Progenitor cell of endocrine pancreas (in vitro differentiated cells): ENCODE data around the gene KATNAL2. TPM values are rescaled to one million over a fixed set of nuclear protein-coding genes. Genes with fewer than 3 reads are reported as not detected.

Source experiments
- DNase-seq: peaks from one replicate; pipeline ENCODE4 v3.0.0; 2021; ENCODE audit warnings: low spot score; ENCODE audit not compliant: unreplicated experiment
- H3K27ac Mint-ChIP-seq: 2 replicates; pipeline ENCODE4 v1.8.0; 2021; ENCODE audit warnings: mild to moderate bottlenecking, moderate library complexity, mixed read lengths
- H3K27me3 Mint-ChIP-seq: 2 replicates; pipeline ENCODE4 v1.8.0; 2021; ENCODE audit warnings: mixed read lengths
- H3K36me3 Mint-ChIP-seq: 2 replicates; pipeline ENCODE4 v1.8.0; 2022; ENCODE audit warnings: mixed read lengths; ENCODE audit not compliant: insufficient read depth
- H3K4me1 Mint-ChIP-seq: 2 replicates; pipeline ENCODE4 v1.8.0; 2021; ENCODE audit warnings: low read depth, mixed read lengths
- H3K4me3 Mint-ChIP-seq: 2 replicates; pipeline ENCODE4 v1.8.0; 2021; ENCODE audit warnings: low read depth, mild to moderate bottlenecking, moderate library complexity, mixed read lengths
- H3K9me3 Mint-ChIP-seq: 2 replicates; pipeline ENCODE4 v1.8.0; 2021; ENCODE audit warnings: low read depth, mixed read lengths
- total RNA-seq: library from RNA; stranded (reverse); gene quantifications from 2 replicates; pipeline ENCODE4 v1.2.1, GENCODE V29; 2021
- TF ChIP-seq, protein P1 (sequence below): fragments of 200-600 bp; sonication (generic); IDR thresholded peaks from one replicate; pipeline ENCODE4 v1.5.0; 2021; ENCODE audit warnings: antibody characterized with exemption, mild to moderate bottlenecking; ENCODE audit not compliant: unreplicated experiment

KATNAL2 gene
- total RNA-seq, 1 donor from 2014 or later, result 8.0 TPM

GRCh38 chr18:47080872-47081271, 163.5 kb downstream of the KATNAL2 start:
- no peaks in the 10 kb centered on the region for H3K4me1 Mint-ChIP-seq
- no peaks in the 10 kb centered on the region for H3K9me3 Mint-ChIP-seq
- H3K27me3 Mint-ChIP-seq, result no peaks in the 10 kb centered on the region
- DNase-seq, result no peak
- TF ChIP-seq, protein P1, sequence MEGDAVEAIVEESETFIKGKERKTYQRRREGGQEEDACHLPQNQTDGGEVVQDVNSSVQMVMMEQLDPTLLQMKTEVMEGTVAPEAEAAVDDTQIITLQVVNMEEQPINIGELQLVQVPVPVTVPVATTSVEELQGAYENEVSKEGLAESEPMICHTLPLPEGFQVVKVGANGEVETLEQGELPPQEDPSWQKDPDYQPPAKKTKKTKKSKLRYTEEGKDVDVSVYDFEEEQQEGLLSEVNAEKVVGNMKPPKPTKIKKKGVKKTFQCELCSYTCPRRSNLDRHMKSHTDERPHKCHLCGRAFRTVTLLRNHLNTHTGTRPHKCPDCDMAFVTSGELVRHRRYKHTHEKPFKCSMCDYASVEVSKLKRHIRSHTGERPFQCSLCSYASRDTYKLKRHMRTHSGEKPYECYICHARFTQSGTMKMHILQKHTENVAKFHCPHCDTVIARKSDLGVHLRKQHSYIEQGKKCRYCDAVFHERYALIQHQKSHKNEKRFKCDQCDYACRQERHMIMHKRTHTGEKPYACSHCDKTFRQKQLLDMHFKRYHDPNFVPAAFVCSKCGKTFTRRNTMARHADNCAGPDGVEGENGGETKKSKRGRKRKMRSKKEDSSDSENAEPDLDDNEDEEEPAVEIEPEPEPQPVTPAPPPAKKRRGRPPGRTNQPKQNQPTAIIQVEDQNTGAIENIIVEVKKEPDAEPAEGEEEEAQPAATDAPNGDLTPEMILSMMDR, result no peak
- no peaks in the 10 kb centered on the region for H3K36me3 Mint-ChIP-seq
- no peak overlapping the region for H3K27ac Mint-ChIP-seq
- no peak overlapping the region for H3K4me3 Mint-ChIP-seq

- H3K4me1 Mint-ChIP-seq, result no peaks in the 10 kb centered on the region
- H3K27ac Mint-ChIP-seq, result no peak overlapping the region
- no peak for DNase-seq
- TF ChIP-seq, protein P1, result no peak
- no peaks in the 10 kb centered on the region for H3K27me3 Mint-ChIP-seq
- no peak overlapping the region for H3K4me3 Mint-ChIP-seq
- H3K36me3 Mint-ChIP-seq, result no peaks in the 10 kb centered on the region
- no peaks in the 10 kb centered on the region for H3K9me3 Mint-ChIP-seq
These were observed 164.2 kb downstream of the KATNAL2 start for GRCh38 chr18:47081578-47081977.

- Mint-ChIP-seq H3K9me3 (no peaks in the 10 kb centered on the region), H3K27ac (no peak overlapping the region), H3K36me3 (no peaks in the 10 kb centered on the region), H3K27me3 (no peaks in the 10 kb centered on the region), H3K4me1 (no peaks in the 10 kb centered on the region), H3K4me3 (no peak overlapping the region)
- TF ChIP-seq, protein P1, result no peak
- DNase-seq, result no peak
These were observed 170.3 kb downstream of the KATNAL2 start for GRCh38 chr18:47087676-47088075.

DNA sequence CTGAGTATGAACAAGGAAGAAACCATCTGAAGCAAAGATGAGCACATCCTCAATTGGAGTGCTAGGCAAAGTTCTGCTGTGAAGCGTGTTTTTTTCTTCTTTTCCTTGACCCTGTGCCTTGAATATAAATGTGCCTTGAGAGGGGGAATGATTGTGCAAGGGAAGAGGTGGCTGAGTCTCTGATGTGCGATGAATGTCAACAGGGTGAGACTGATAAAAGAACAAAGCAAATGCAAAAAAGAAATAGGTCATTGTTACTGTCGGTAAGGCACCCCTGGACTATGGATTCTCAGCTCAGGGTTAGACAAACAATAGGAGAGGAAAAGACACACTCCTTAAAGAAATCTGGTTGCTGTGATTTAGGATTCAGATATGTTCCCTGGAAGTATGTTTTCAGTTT, 178.4 kb downstream of the KATNAL2 start:
- no peak overlapping the region for H3K4me3 Mint-ChIP-seq
- no peaks in the 10 kb centered on the region for H3K27me3 Mint-ChIP-seq
- H3K9me3 Mint-ChIP-seq, result no peaks in the 10 kb centered on the region
- TF ChIP-seq, protein P1, result no peak
- H3K27ac Mint-ChIP-seq, result no peak overlapping the region
- H3K4me1 Mint-ChIP-seq, result peaks cover 5% of the 10 kb centered on the region
- no peak for DNase-seq
- peaks cover 2% of the 10 kb centered on the region for H3K36me3 Mint-ChIP-seq

GRCh38 chr18:47100212-47100831, 182.9 kb downstream of the KATNAL2 start:
- H3K36me3 Mint-ChIP-seq, result peaks cover 1% of the 10 kb centered on the region
- peaks cover 5% of the 10 kb centered on the region for H3K4me1 Mint-ChIP-seq
- H3K4me3 Mint-ChIP-seq, result no peak overlapping the region
- no peaks in the 10 kb centered on the region for H3K27me3 Mint-ChIP-seq
- TF ChIP-seq, protein P1, result peak; percentile 89
- DNase-seq, result peak; percentile 49
- no peak overlapping the region for H3K27ac Mint-ChIP-seq
- no peaks in the 10 kb centered on the region for H3K9me3 Mint-ChIP-seq
